Measurements from ENCODE around the gene C12orf42. TPM values are rescaled to one million over a fixed set of nuclear protein-coding genes. Genes with fewer than 3 reads are reported as not detected.

C12orf42 gene
- total RNA-seq, 4 donors from 2014 or later = not detected

DNA sequence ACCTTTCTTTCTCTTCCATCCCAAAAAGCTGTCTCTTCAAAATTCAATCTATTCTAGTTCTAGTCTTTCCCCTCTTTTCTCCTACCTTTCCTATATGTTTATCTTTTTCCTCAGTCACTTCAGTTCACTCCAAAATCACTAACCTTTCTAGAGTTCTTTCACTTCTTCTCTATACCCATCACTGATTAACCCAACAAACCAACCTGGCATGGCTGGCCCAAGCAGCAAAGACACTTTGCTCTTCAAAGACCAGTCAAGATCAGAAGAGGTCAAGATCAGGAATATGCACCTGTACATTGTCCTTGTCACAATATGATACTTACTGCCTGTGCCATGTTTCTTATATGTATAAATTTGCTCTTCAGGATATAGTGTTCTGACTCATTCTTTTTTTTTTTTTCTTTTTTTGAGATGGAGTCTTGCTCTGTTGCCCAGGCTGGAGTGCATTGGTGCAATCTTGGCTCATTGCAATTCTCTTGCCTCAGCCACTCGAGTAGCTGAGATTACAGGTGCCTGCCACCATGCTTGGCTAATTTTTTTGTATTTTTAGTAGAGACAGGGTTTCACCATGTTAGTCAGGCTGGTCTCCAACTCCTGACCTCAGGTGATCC lies 112.9 kb downstream of the C12orf42 start:
- DNase-seq (ENCODE audit: low spot score in 2 of 2) = no peak
- H3K4me3 ChIP-seq (ENCODE audit: low read depth, poor library complexity, severe bottlenecking) = no peak overlapping the region
- intact Hi-C loops (cut with DNase I; ENCODE audit: low total_unique reads) = no loop called here
- 47 to 65% methylated on average over 1 of the region's 1 CpG for WGBS, 2 donors
- TF ChIP-seq CTCF (IDR thresholded peaks at IDR 0.05) (no peak), POLR2A (IDR thresholded peaks at IDR 0.05) (no peak)

DNA sequence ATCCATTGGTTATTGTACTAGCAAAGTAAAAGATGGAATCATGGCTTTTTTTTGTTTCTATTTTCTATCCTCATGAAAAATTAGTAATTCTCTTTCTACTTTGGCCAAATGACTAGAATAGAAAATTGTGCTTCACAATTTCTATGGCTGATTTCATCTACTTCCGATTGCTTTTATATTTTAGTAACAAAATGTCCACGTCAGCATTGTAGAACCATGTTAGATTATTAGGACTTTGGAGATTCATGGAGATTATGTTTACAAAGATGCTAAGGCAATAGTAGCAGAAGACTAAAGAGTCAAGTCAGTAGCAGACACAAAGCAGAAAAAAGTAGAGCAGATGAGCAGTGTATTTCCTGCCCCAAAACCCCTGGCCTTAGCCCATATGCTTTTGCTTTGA lies 113.6 kb downstream of the C12orf42 start:
- H3K4me3 ChIP-seq (ENCODE audit: low read depth, poor library complexity, severe bottlenecking) = no peak overlapping the region
- WGBS, 2 donors = 83 to 88% methylated on average over 2 of the region's 2 CpGs
- DNase-seq (ENCODE audit: low spot score in 2 of 2) = no peak
- no peak for TF ChIP-seq CTCF (IDR thresholded peaks at IDR 0.05)
- TF ChIP-seq POLR2A (IDR thresholded peaks at IDR 0.05) = no peak
- intact Hi-C loops (cut with DNase I; ENCODE audit: low total_unique reads) = no loop called here

GRCh38 chr12:103379670-103380069 lies 116.1 kb downstream of the C12orf42 start:
- H3K4me3 ChIP-seq (ENCODE audit: low read depth, poor library complexity, severe bottlenecking) = no peak overlapping the region
- intact Hi-C loops (cut with DNase I; ENCODE audit: low total_unique reads) = no loop called here
- TF ChIP-seq CTCF (IDR thresholded peaks at IDR 0.05) = no peak
- no peak for TF ChIP-seq POLR2A (IDR thresholded peaks at IDR 0.05)
- DNase-seq (ENCODE audit: low spot score in 2 of 2) = no peak
- 83 to 85% methylated on average over 6 of the region's 6 CpGs for WGBS, 2 donors

- intact Hi-C loops (cut with DNase I; ENCODE audit: low total_unique reads) = no loop called here
- no peak for DNase-seq (ENCODE audit: low spot score in 2 of 2)
- TF ChIP-seq POLR2A (IDR thresholded peaks at IDR 0.05) = no peak
- no peak overlapping the region for H3K4me3 ChIP-seq (ENCODE audit: low read depth, poor library complexity, severe bottlenecking)
- whole genome bisulfite sequencing, 2 donors = 79 to 90% methylated on average over 4 of the region's 4 CpGs
Observed at GRCh38 chr12:103373088-103373523, 122.7 kb downstream of the C12orf42 start.

DNA sequence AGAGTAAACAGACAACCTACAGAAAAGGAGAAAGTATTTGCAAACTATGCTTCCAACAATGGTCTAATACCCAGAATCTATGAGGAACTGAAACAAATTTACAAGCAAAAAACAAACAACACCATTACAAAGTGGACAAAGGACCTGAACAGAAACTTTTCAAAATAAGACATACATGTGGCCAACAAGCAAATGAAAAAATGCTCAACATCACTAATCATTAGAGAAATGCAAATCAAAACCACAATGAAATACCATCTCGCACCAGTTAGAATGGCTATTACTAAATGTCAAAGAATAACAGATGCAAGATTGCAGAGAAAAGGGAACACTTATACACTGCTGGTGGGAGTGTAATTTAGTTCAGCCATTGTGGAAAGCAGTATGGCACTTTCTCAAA lies 125.8 kb downstream of the C12orf42 start:
- no peak overlapping the region for H3K4me3 ChIP-seq (ENCODE audit: low read depth, poor library complexity, severe bottlenecking)
- TF ChIP-seq CTCF (IDR thresholded peaks at IDR 0.05) = no peak
- no peak for TF ChIP-seq POLR2A (IDR thresholded peaks at IDR 0.05)
- intact Hi-C loops (cut with DNase I; ENCODE audit: low total_unique reads) = no loop called here
- 92 to 93% methylated on average over 1 of the region's 1 CpG for WGBS, 2 donors
- no peak for DNase-seq (ENCODE audit: low spot score in 2 of 2)

DNA sequence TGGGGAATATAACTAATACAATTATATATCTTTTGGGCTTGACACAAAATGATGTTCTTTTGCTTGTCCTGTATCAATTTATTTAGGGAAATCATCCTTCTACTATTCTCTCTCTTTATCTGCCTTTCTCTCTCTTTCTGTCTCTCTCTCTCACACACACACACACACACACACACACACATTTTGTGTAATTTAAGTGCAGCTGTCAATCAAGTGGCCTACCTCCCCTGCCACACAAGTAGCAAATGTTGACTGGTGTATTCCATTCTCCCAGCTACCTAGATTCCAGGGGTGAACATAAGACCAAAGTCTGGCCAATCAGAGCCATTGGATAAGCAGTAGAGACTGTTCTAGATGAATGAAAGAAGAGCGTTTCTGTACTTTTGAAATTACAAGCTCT lies 127.6 kb downstream of the C12orf42 start:
- H3K4me3 ChIP-seq (ENCODE audit: low read depth, poor library complexity, severe bottlenecking) = no peak overlapping the region
- TF ChIP-seq POLR2A (IDR thresholded peaks at IDR 0.05) = no peak
- no peak for TF ChIP-seq CTCF (IDR thresholded peaks at IDR 0.05)
- DNase-seq (ENCODE audit: low spot score in 2 of 2) = no peak
- intact Hi-C loops (cut with DNase I; ENCODE audit: low total_unique reads) = no loop called here
- 91 to 100% methylated on average over 1 of the region's 1 CpG for WGBS, 2 donors

Measured in lower leg skin (tissue), 4 donors.